Amygdala (tissue), 56 donors: ENCODE data around the gene SOX15.

ENCODE experiments used
- DNase-seq, 56 donors: peaks; one replicate each; lab custom pipeline; 2025; lab: John Stamatoyannopoulos, UW

The SOX15 gene

GRCh38 chr17:7579001-7579833, 10.7 kb downstream of the SOX15 start, which contains the start of gene CD68:
Gene CD68 (plus strand): TSS chr17:7579638. CDS start chr17:7579678, 40 bp downstream.
- DNase-seq = peak in 21 of 56 donors; percentile 17 to 67 (median 49)

DNA sequence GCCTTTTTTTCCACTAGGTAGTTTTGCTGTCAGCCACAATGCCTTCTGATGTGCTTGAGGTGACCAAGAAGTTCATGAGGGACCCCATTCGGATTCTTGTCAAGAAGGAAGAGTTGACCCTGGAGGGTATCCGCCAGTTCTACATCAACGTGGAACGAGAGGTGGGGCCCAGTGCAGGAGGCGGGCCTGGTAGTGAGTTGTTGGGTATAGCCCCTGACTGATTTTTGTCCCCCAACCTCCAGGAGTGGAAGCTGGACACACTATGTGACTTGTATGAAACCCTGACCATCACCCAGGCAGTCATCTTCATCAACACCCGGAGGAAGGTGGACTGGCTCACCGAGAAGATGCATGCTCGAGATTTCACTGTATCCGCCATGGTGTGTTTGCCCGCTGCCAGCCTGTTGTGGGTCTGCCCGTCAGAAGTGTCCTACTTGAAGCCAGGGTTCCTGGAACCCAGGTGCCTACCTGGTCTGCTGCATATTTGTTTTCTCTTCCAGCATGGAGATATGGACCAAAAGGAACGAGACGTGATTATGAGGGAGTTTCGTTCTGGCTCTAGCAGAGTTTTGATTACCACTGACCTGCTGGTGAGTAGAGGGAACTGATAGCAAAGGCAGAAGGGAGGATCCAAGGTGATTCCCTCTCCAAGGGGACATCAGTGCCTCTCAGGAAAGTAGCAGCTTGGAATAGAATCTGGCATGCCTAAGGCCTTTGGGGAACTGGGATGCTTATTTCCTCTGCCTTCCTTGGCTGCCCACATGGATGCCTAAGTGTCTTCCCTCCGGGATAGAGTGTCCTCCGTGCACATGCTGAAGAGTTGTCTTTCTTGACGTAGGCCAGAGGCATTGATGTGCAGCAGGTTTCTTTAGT, 12.3 kb downstream of the SOX15 start:
- no peak for DNase-seq

- DNase-seq = no peak
These were observed 13.4 kb downstream of the SOX15 start for GRCh38 chr17:7576432-7576937.

- DNase-seq = no peak
These were observed 13.9 kb downstream of the SOX15 start for GRCh38 chr17:7575959-7576358.

- no peak for DNase-seq
These were observed 14.4 kb downstream of the SOX15 start for GRCh38 chr17:7575481-7575883.

DNA sequence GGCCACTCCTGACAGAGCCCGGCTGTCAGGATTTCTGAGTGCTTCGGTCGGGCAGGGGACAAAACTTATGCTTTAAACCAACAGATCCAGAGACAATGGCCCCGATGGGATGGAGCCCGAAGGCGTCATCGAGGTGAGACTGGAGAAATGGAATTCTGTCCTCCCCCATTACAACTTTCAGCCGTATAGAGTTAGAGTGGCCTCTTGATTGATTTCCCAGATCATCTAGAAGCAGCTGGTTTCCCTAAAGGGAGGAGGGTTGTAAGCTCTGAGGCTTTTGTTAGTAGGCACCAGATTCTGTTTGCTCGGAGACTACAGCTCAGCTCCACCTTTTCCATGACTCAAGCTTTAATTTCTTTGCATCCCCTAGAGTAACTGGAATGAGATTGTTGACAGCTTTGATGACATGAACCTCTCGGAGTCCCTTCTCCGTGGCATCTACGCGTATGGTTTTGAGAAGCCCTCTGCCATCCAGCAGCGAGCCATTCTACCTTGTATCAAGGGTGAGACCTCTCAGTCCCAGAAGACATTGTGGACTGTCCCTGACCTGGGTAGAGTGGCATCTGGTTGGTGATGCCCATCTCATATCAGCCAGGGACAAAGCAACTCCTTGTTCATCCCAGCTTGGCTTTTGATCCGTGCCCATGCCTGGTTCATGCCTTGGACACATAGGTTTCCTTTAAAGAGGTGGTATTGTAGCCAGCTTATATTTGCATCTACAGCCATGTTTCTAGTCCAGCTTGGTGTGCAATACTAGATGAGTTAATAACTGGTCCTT, 15.5 kb downstream of the SOX15 start:
- no peak for DNase-seq

DNA sequence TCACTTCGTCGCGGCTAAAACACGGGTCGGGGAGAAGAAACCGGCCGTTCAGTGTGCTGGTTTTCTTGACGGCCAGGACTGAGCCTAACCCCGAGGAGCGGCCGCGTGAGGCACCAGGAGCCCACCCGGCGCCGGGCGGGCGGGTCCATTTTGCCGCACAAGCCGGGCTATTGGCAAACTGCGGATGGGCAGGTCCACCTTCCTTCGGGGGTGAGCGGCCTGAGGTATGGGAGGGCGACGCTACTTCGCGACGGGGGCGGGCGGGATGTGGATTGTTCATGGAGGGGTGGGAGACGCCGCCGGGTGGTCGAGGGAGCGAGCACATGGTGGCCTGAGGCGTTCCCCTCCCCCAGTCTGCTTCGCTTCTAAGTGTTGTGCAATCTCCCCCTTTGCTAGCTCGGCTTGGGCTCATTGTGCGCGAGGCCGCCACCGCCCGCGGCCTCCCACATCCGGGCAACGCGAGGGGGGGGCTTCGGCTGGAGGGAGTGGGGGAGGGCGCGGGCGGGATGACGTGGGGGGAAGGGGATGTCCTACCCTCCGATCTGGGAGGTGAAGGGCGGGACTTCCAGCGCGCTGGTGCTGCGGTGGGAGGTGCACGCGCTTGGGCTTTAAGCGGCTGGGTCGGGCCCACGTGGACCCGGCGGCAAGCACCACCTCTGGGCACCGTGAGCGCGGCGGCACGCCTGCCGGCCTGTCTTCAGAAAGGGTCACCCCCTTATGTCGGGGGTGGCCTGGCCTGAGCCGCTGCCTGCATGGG, 16.4 kb downstream of the SOX15 start:
- DNase-seq = peak in 54 of 56 donors; percentile 47 to 89 (median 78)

DNA sequence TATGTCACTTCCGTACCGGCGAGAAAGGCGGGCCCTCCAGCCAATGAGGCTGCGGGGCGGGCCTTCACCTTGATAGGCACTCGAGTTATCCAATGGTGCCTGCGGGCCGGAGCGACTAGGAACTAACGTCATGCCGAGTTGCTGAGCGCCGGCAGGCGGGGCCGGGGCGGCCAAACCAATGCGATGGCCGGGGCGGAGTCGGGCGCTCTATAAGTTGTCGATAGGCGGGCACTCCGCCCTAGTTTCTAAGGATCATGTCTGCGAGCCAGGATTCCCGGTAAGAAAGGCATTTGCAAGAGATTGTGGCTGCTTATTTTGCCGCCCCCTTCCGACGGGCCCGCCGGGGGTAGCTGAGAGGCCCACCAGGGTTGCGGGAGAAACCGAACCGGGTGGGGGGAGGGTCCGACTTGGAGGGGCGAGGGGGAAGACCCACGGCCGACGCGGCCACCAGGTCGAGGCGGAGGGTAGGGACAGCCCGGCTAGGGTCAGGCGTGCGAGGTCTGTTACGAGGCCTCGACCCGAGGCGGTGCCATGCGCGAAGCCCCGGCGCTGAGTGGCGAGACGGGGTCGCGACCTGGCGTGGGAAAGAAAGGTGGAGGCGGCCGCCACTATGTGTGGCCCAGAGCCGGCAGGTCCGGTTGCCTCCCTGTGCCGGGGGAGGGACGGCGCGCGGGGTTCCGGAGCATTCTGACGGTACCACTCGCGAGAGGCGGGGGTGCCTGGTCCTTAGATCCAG, 17.1 kb downstream of the SOX15 start:
- peak; percentile 85 to 100 (median 100) for DNase-seq

GRCh38 chr17:7572338-7572587, 17.6 kb downstream of the SOX15 start:
- DNase-seq = no peak

DNA sequence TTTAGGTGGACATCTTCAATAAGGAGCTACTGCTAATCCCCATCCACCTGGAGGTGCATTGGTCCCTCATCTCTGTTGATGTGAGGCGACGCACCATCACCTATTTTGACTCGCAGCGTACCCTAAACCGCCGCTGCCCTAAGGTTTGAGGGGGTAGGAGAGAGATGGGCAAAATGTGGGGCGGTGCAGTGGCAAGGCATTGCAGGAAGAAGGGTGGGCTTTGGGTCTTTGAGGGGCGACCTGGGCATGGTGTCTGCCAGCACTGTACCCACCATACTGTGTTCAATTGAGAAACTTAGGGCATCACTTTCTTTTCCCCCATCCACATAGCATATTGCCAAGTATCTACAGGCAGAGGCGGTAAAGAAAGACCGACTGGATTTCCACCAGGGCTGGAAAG, 19.5 kb downstream of the SOX15 start:
- DNase-seq = no peak

DNA sequence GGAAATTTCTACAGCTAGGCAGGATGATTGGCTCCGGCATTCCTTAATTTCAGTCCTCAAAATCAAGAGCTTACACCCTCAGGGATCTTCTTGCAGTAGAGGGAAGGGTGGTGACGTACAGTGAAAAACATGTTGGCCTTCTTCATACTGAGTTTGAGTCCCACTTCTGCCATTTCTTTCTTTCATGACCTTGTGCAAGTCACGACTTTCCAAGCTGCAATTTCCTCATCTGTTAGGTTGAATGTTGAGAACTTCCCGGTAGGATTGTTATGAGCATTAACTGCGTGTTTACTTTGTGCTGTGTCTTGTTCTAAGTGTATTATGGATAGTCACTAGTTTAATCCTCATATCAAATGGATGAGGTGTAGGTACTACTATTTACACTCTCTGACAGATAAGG, 20.3 kb downstream of the SOX15 start:
- DNase-seq = no peak

DNA sequence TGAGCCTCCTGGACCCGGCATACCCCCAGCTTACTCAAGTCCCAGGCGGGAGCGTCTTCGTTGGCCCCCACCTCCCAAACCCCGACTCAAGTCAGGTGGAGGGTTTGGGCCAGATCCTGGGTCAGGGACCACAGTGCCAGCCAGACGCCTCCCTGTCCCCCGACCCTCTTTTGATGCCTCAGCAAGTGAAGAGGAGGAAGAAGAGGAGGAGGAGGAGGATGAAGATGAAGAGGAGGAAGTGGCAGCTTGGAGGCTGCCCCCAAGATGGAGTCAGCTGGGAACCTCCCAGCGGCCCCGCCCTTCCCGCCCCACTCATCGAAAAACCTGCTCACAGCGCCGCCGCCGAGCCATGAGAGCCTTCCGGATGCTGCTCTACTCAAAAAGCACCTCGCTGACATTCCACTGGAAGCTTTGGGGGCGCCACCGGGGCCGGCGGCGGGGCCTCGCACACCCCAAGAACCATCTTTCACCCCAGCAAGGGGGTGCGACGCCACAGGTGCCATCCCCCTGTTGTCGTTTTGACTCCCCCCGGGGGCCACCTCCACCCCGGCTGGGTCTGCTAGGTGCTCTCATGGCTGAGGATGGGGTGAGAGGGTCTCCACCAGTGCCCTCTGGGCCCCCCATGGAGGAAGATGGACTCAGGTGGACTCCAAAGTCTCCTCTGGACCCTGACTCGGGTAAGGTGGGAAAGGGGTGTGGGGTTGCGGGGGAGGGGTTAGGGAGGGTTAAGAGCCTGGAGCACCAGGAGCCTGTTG, 26.6 kb downstream of the SOX15 start:
- no peak for DNase-seq

DNA sequence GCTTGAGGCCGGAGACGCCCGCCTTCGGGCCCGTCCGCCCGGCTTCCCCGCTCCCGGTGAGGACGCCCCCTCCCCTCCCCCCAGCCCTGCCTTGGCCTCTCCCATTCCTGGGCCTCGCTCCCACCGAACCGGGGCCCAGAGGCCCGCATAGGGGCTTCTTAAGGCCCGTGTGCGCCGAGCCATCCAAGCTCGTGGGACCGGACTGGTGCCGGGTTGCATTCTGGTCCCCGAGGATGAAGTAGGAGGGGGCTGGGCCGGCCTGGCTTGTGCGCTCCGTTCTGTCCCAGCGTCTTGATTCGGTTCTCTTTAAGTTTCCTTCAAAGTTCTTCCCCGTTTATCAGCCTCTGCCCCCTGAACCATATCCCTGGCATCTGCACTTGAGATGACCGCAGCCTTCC, 27.7 kb downstream of the SOX15 start:
- no peak for DNase-seq

DNA sequence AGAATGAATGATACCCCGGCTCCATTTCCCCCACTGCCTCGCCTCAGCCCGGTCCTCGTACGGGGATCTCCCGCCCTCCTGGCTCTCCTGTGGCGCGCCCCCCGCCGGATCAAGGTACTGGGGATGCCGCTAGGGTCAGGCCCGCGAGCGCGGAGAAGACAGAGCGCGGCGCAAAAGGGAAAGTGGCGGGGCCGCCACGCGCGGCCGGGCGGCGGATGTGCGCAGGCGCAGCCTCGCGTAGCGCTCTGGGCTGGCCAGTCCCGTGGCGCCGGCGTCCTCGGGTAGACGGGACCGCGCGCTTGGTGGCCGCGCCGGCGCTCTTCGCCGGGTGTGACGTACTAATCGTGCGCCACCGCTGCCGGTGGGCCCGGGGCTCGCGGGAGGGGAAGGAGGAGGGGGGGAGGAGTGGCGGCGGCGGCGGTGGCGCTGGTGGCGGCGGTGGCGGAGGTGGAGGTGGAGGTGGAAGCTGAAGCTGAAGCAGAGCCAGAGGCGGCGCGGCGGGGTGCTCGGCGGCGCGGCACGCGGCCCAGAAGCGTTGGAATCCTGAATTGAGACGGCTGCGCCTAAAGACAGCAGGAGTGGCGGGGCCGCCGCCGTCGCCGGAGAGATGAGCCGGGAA, 28.2 kb downstream of the SOX15 start, which contains the start of gene SENP3:
TSS of gene SENP3 (plus strand) at position 331 of the 619 bp plus-strand sequence. CDS start 1,158 bp downstream, outside the sequence.
- peak in 53 of 56 donors; percentile 17 to 92 (median 79) for DNase-seq

DNA sequence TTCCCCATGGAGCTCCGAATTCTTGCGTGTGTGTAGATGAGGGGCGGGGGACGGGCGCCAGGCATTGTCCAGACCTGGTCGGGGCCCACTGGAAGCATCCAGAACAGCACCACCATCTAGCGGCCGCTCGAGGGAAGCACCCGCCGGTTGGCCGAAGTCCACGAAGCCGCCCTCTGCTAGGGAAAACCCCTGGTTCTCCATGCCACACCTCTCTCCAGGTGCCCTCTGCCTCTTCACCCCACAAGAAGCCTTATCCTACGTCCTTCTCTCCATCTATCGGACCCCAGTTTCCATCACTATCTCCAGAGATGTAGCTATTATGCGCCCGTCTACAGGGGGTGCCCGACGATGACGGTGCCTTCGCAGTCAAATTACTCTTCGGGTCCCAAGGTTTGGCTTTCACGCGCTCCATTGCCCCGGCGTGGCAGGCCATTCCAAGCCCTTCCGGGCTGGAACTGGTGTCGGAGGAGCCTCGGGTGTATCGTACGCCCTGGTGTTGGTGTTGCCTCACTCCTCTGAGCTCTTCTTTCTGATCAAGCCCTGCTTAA, 28.8 kb downstream of the SOX15 start:
- peak in 50 of 56 donors; percentile 49 to 91 (median 74) for DNase-seq

DNA sequence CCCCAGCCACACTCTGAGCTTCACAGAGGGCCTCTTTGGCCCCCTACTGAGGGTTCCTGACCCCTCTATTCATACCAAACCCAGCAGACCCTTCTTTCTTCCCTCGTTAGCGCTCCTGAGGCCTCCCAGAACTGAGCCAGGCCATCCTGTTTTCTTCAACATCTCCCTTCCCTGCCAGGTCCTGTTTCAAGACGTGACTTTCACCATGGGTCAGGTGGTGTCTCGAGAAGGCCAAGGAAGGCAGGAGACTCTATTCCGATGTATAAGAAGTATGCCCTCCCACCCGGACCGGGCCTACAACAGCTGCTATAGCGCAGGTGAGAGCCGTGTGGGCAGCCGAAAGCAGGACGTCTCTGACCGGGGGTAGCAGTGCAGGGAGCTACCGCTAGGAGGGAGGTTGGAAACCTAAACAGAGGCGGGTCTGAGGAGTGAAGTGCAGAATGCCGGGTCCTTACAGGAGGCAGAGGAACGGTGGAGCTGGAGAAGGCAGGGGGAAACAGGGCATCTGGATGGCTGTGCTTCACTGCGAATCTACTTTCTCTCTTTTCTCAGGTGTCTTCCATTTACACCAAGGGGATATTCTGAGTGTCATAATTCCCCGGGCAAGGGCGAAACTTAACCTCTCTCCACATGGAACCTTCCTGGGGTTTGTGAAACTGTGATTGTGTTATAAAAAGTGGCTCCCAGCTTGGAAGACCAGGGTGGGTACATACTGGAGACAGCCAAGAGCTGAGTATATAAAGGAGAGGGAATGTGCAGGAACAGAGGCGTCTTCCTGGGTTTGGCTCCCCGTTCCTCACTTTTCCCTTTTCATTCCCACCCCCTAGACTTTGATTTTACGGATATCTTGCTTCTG, 29.5 kb downstream of the SOX15 start:
- DNase-seq = peak in 5 of 56 donors; percentile 13 to 32 (median 20)
